OCI-LY1 (cell line): ENCODE results near the gene TBC1D5.

Experiments used
- H2AFZ ChIP-seq: fragments of 200-600 bp; sonication (generic), shearing (Covaris generic); 2 replicates; pipeline ENCODE4 v1.6.0; 2014; ENCODE audit warnings: antibody characterized with exemption, mild to moderate bottlenecking, low read length
- H3F3A ChIP-seq: fragments of 200-600 bp; sonication (generic), shearing (Covaris generic); 2 replicates; pipeline ENCODE4 v1.6.0; 2014; ENCODE audit warnings: mild to moderate bottlenecking, antibody characterized with exemption, low read length, moderate library complexity; ENCODE audit not compliant: insufficient read depth
- H3K27ac ChIP-seq: fragments of 200-600 bp; sonication (generic); 2 replicates; pipeline ENCODE4 v1.5.1; 2014; ENCODE audit warnings: low read length, mixed run types, mild to moderate bottlenecking, low read depth; ENCODE audit not compliant: poor library complexity, severe bottlenecking
- H3K27me3 ChIP-seq: fragments of 200-600 bp; sonication (generic); 2 replicates; pipeline ENCODE4 v1.6.0; 2014; ENCODE audit warnings: antibody characterized with exemption, mild to moderate bottlenecking, low read length, moderate library complexity; ENCODE audit not compliant: insufficient read depth
- H3K36me3 ChIP-seq: fragments of 200-600 bp; sonication (generic); 2 replicates; pipeline ENCODE4 v1.6.1; 2014; ENCODE audit warnings: mild to moderate bottlenecking, antibody characterized with exemption, low read length, moderate library complexity, mixed read lengths; ENCODE audit not compliant: insufficient read depth
- H3K4me1 ChIP-seq: fragments of 200-600 bp; sonication (generic); 2 replicates; pipeline ENCODE4 v1.5.1; 2014; ENCODE audit warnings: mild to moderate bottlenecking, low read length, moderate library complexity; ENCODE audit not compliant: insufficient read depth, severe bottlenecking
- H3K4me2 ChIP-seq: fragments of 200-600 bp; sonication (generic), shearing (Covaris generic); 2 replicates; pipeline ENCODE4 v1.6.1; 2014; ENCODE audit warnings: low read length
- H3K4me3 ChIP-seq: fragments of 200-600 bp; sonication (generic); 2 replicates; pipeline ENCODE4 v1.5.1; 2014; ENCODE audit warnings: low read length, low read depth, mild to moderate bottlenecking, mixed read lengths; ENCODE audit not compliant: poor library complexity, severe bottlenecking
- H3K79me2 ChIP-seq: fragments of 200-600 bp; shearing (Covaris generic); 2 replicates; pipeline ENCODE4 v1.6.1; 2016; ENCODE audit warnings: mixed run types, low read length, mixed read lengths; ENCODE audit not compliant: insufficient read depth
- H3K9ac ChIP-seq: fragments of 200-600 bp; sonication (generic), shearing (Covaris generic); 2 replicates; pipeline ENCODE4 v1.6.1; 2014; ENCODE audit warnings: mild to moderate bottlenecking, low read length, mixed read lengths
- H3K9me2 ChIP-seq: fragments of 200-600 bp; sonication (generic), shearing (Covaris generic); 2 replicates; pipeline ENCODE4 v1.6.1; 2014; ENCODE audit warnings: low read depth, mild to moderate bottlenecking, low read length, mixed read lengths
- H3K9me3 ChIP-seq: fragments of 200-600 bp; shearing (Covaris generic); 2 replicates; pipeline ENCODE4 v1.6.1; 2014; ENCODE audit warnings: low read length, mixed read lengths
- H4K20me1 ChIP-seq: fragments of 200-600 bp; sonication (generic), shearing (Covaris generic); 2 replicates; pipeline ENCODE4 v1.6.0; 2016; ENCODE audit warnings: mild to moderate bottlenecking, low read length; ENCODE audit not compliant: insufficient read depth
- EZH2 ChIP-seq: fragments of 200-600 bp; sonication (generic), shearing (Covaris generic); IDR thresholded peaks from 2 replicates; pipeline ENCODE4 v1.8.0; 2017; ENCODE audit warnings: borderline replicate concordance, mixed run types, mild to moderate bottlenecking, antibody characterized with exemption, low read length, moderate library complexity, mixed read lengths
- TF ChIP-seq, protein P1 (sequence below): fragments of 200-600 bp; sonication (generic), shearing (Covaris generic); IDR thresholded peaks from 2 replicates; pipeline ENCODE4 v1.5.1; 2017; ENCODE audit warnings: mild to moderate bottlenecking, antibody characterized with exemption, low read length, moderate library complexity, mixed read lengths

Gene TBC1D5

GRCh38 chr3:17207979-17208378, 534.5 kb downstream of the TBC1D5 start:
- H3K4me3 ChIP-seq, result no peak overlapping the region
- no peaks in the 10 kb centered on the region for H4K20me1 ChIP-seq
- no peak overlapping the region for H3K9ac ChIP-seq
- H3K79me2 ChIP-seq, result no peaks in the 10 kb centered on the region
- no peaks in the 10 kb centered on the region for H3K9me2 ChIP-seq
- peaks cover 5% of the 10 kb centered on the region for H3K9me3 ChIP-seq
- no peak overlapping the region for H2AFZ ChIP-seq
- H3K36me3 ChIP-seq, result peaks cover 10% of the 10 kb centered on the region
- H3K27me3 ChIP-seq, result no peaks in the 10 kb centered on the region
- no peaks in the 10 kb centered on the region for H3F3A ChIP-seq
- no peak overlapping the region for H3K27ac ChIP-seq
- no peak overlapping the region for H3K4me2 ChIP-seq
- TF ChIP-seq, protein P1, sequence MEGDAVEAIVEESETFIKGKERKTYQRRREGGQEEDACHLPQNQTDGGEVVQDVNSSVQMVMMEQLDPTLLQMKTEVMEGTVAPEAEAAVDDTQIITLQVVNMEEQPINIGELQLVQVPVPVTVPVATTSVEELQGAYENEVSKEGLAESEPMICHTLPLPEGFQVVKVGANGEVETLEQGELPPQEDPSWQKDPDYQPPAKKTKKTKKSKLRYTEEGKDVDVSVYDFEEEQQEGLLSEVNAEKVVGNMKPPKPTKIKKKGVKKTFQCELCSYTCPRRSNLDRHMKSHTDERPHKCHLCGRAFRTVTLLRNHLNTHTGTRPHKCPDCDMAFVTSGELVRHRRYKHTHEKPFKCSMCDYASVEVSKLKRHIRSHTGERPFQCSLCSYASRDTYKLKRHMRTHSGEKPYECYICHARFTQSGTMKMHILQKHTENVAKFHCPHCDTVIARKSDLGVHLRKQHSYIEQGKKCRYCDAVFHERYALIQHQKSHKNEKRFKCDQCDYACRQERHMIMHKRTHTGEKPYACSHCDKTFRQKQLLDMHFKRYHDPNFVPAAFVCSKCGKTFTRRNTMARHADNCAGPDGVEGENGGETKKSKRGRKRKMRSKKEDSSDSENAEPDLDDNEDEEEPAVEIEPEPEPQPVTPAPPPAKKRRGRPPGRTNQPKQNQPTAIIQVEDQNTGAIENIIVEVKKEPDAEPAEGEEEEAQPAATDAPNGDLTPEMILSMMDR, result no peak
- TF ChIP-seq EZH2, result no peak
- no peaks in the 10 kb centered on the region for H3K4me1 ChIP-seq

DNA sequence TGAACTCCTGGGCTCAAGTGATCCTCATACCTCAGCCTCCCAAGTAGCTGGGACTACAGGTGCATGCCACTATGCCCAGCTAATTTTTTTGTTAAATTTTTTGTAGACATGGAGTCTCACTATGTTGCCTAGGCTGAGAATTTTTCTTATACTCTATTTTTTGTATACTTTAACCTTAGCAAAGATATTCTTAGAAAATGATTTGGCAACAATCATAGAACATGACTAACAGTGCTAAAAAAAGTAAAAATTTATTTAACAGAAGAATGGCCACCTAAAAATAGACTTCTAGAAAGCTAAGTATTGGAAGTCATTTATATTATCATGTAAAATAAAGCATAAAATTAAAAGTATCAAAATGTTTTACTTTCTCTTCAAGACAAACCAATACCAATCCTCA, 535.4 kb downstream of the TBC1D5 start:
- no peaks in the 10 kb centered on the region for H3K79me2 ChIP-seq
- peaks cover 17% of the 10 kb centered on the region for H3K36me3 ChIP-seq
- no peaks in the 10 kb centered on the region for H3F3A ChIP-seq
- no peak overlapping the region for H2AFZ ChIP-seq
- no peak overlapping the region for H3K4me2 ChIP-seq
- H3K4me3 ChIP-seq, result no peak overlapping the region
- no peaks in the 10 kb centered on the region for H3K9me2 ChIP-seq
- no peak for TF ChIP-seq EZH2
- TF ChIP-seq, protein P1, result no peak
- H3K9ac ChIP-seq, result no peak overlapping the region
- peaks cover 13% of the 10 kb centered on the region for H3K9me3 ChIP-seq
- no peak overlapping the region for H3K27ac ChIP-seq
- H3K27me3 ChIP-seq, result no peaks in the 10 kb centered on the region
- H3K4me1 ChIP-seq, result no peaks in the 10 kb centered on the region
- H4K20me1 ChIP-seq, result no peaks in the 10 kb centered on the region

- Histone ChIP-seq H3K27ac (no peak overlapping the region), H3K9ac (no peak overlapping the region), H3K27me3 (no peaks in the 10 kb centered on the region), H3K9me3 (peaks cover 13% of the 10 kb centered on the region), H4K20me1 (no peaks in the 10 kb centered on the region), H2AFZ (no peak overlapping the region), H3F3A (no peaks in the 10 kb centered on the region), H3K4me3 (no peak overlapping the region), H3K4me1 (no peaks in the 10 kb centered on the region), H3K36me3 (peaks cover 18% of the 10 kb centered on the region), H3K4me2 (no peak overlapping the region), H3K79me2 (no peaks in the 10 kb centered on the region), H3K9me2 (no peaks in the 10 kb centered on the region)
- no peak for TF ChIP-seq EZH2
- TF ChIP-seq, protein P1, result no peak
Observed at GRCh38 chr3:17204049-17204650, 538.3 kb downstream of the TBC1D5 start.
